H9 (cell line): ENCODE results near the gene PTGR1. TPM values are rescaled to one million over a fixed set of nuclear protein-coding genes. Genes with fewer than 3 reads are reported as not detected.

Experiments
- DNase-seq: peaks from one replicate; pipeline ENCODE4 v3.0.0-alpha.2; 2017
- H2AFZ ChIP-seq: one replicate; pipeline ENCODE4 v1.6.1; 2013; ENCODE audit warnings: mild to moderate bottlenecking, low read length, control low read depth, moderate library complexity
- H2AK5ac ChIP-seq: 2 replicates; pipeline ENCODE4 v1.6.1; 2013; ENCODE audit warnings: low read length, control low read depth, mixed read lengths; ENCODE audit not compliant: insufficient read length
- H2BK120ac ChIP-seq: one replicate; pipeline ENCODE4 v1.6.1; 2013; ENCODE audit warnings: low read depth, mild to moderate bottlenecking, low read length, control low read depth, inconsistent platforms; ENCODE audit not compliant: poor library complexity, severe bottlenecking
- H2BK12ac ChIP-seq: 2 replicates; pipeline ENCODE4 v1.6.1; 2013; ENCODE audit warnings: low read length, control low read depth, mixed read lengths, low read depth; ENCODE audit not compliant: insufficient read length
- H2BK15ac ChIP-seq: 2 replicates; pipeline ENCODE4 v1.6.1; 2013; ENCODE audit warnings: low read depth, low read length, control low read depth
- H2BK20ac ChIP-seq: one replicate; pipeline ENCODE4 v1.6.1; 2013; ENCODE audit warnings: low read depth, mild to moderate bottlenecking, low read length, control low read depth, inconsistent platforms; ENCODE audit not compliant: poor library complexity, severe bottlenecking
- H2BK5ac ChIP-seq: 2 replicates; pipeline ENCODE4 v1.6.1; 2013; ENCODE audit warnings: low read length, control low read depth, mixed read lengths; ENCODE audit not compliant: insufficient read length
- H3K14ac ChIP-seq: 2 replicates; pipeline ENCODE4 v1.6.1; 2013; ENCODE audit warnings: low read length, control low read depth; ENCODE audit not compliant: insufficient read depth
- H3K18ac ChIP-seq: 2 replicates; pipeline ENCODE4 v1.6.1; 2013; ENCODE audit warnings: low read depth, mild to moderate bottlenecking, mixed read lengths, low read length, control low read depth; ENCODE audit not compliant: insufficient read length
- H3K23ac ChIP-seq: 2 replicates; pipeline ENCODE4 v1.6.1; 2013; ENCODE audit warnings: low read length, control low read depth, mixed read lengths, low read depth; ENCODE audit not compliant: insufficient read length
- H3K23me2 ChIP-seq: 2 replicates; pipeline ENCODE4 v1.6.1; 2013; ENCODE audit warnings: low read depth, mild to moderate bottlenecking, mixed read lengths, low read length, control low read depth; ENCODE audit not compliant: insufficient read length, poor library complexity, severe bottlenecking
- H3K27ac ChIP-seq: 2 replicates; pipeline ENCODE4 v1.5.1; 2013; ENCODE audit warnings: low read length, control low read depth, mixed read lengths, low read depth; ENCODE audit not compliant: insufficient read length
- H3K27me3 ChIP-seq: 2 replicates; pipeline ENCODE4 v1.6.1; 2013; ENCODE audit warnings: low read length, control low read depth, inconsistent platforms; ENCODE audit not compliant: insufficient read depth
- H3K4ac ChIP-seq: 2 replicates; pipeline ENCODE4 v1.6.1; 2013; ENCODE audit warnings: low read depth, mild to moderate bottlenecking, control low read depth, inconsistent platforms, low read length, moderate library complexity
- H3K4me1 ChIP-seq: 2 replicates; pipeline ENCODE4 v1.6.1; 2013; ENCODE audit warnings: low read length, control low read depth, inconsistent platforms; ENCODE audit not compliant: insufficient read depth
- H3K4me2 ChIP-seq: 2 replicates; pipeline ENCODE4 v1.6.1; 2013; ENCODE audit warnings: low read length, control low read depth, mixed read lengths; ENCODE audit not compliant: insufficient read length, insufficient read depth
- H3K56ac ChIP-seq: 2 replicates; pipeline ENCODE4 v1.6.1; 2013; ENCODE audit warnings: low read depth, mild to moderate bottlenecking, mixed read lengths, low read length, control low read depth; ENCODE audit not compliant: insufficient read length
- H3K79me1 ChIP-seq: 2 replicates; pipeline ENCODE4 v1.6.1; 2013; ENCODE audit warnings: low read depth, mild to moderate bottlenecking, moderate library complexity, low read length, control low read depth, inconsistent platforms; ENCODE audit not compliant: insufficient read depth, poor library complexity, severe bottlenecking
- H3K79me2 ChIP-seq: 2 replicates; pipeline ENCODE4 v1.6.1; 2013; ENCODE audit warnings: low read length, control low read depth, inconsistent platforms; ENCODE audit not compliant: insufficient read depth
- H3K9ac ChIP-seq: 2 replicates; pipeline ENCODE4 v1.6.1; 2013; ENCODE audit warnings: low read length, control low read depth, mixed read lengths; ENCODE audit not compliant: insufficient read length; ENCODE audit errors: extremely low read depth
- H3K9me3 ChIP-seq: one replicate; pipeline ENCODE4 v1.6.1; 2013; ENCODE audit warnings: low read depth, low read length, inconsistent platforms; ENCODE audit not compliant: control insufficient read depth
- H3T11ph ChIP-seq: one replicate; pipeline ENCODE4 v1.6.1; 2013; ENCODE audit warnings: mild to moderate bottlenecking, low read length, control low read depth, inconsistent platforms
- H4K20me1 ChIP-seq: one replicate; pipeline ENCODE4 v1.6.1; 2013; ENCODE audit not compliant: control insufficient read depth, insufficient read length, insufficient read depth
- H4K5ac ChIP-seq: 2 replicates; pipeline ENCODE4 v1.6.1; 2013; ENCODE audit warnings: low read depth, mild to moderate bottlenecking, mixed read lengths, low read length, control low read depth; ENCODE audit not compliant: insufficient read length
- H4K8ac ChIP-seq: replicated peaks from 2 replicates; pipeline ENCODE4 v1.6.1; 2013; ENCODE audit warnings: low read length, control low read depth, mixed read lengths, low read depth; ENCODE audit not compliant: insufficient read length
- H4K91ac ChIP-seq: 2 replicates; pipeline ENCODE4 v1.6.1; 2013; ENCODE audit warnings: low read depth, mild to moderate bottlenecking, moderate library complexity, mixed read lengths, low read length, control low read depth; ENCODE audit not compliant: insufficient read length
- H3K27ac Mint-ChIP-seq, 3 experiments: 2 replicates in 2 of 3; 3 replicates in 1 of 3; pipeline ENCODE4 v1.8.0; 2020 to 2021; ENCODE audit warnings: mixed read lengths in 3 of 3, mild to moderate bottlenecking in 1 of 3, moderate library complexity in 1 of 3
- H3K27me3 Mint-ChIP-seq: 2 replicates; pipeline ENCODE4 v1.8.0; 2021; ENCODE audit warnings: low read depth, mild to moderate bottlenecking, moderate library complexity, mixed read lengths
- H3K36me3 Mint-ChIP-seq, 3 experiments: 2 replicates in 2 of 3; 3 replicates in 1 of 3; pipeline ENCODE4 v1.8.0; 2020 to 2021; ENCODE audit warnings: low read depth in 3 of 3, mixed read lengths in 3 of 3; ENCODE audit not compliant: insufficient read depth in 1 of 3
- H3K4me1 Mint-ChIP-seq, 2 experiments: 2 replicates each; pipeline ENCODE4 v1.8.0; 2020; ENCODE audit warnings: mixed read lengths in 2 of 2
- H3K4me3 Mint-ChIP-seq, 2 experiments: 2 replicates in 1 of 2; 3 replicates in 1 of 2; pipeline ENCODE4 v1.8.0; 2020 to 2021; ENCODE audit warnings: mild to moderate bottlenecking in 2 of 2, mixed read lengths in 2 of 2, moderate library complexity in 1 of 2
- H3K9me3 Mint-ChIP-seq, 2 experiments: 2 replicates in 1 of 2; 3 replicates in 1 of 2; pipeline ENCODE4 v1.8.0; 2020; ENCODE audit warnings: mild to moderate bottlenecking in 2 of 2, mixed read lengths in 2 of 2, moderate library complexity in 1 of 2
- WGBS: extraction: QIAGEN DNeasy Blood & Tissue Kit; methylation state at CpG from one replicate; pipeline ENCODE4 v1.1.7; 2013; ENCODE audit warnings: missing lambda C conversion rate, low lambda C conversion rate, mixed read lengths; ENCODE audit not compliant: insufficient read length; ENCODE audit errors: extremely low coverage; 5-methylcytosine and 5-hydroxymethylcytosine counted together
- total RNA-seq: library from RNA; stranded (reverse); gene quantifications from 2 replicates; pipeline ENCODE4 v1.2.1, GENCODE V29; 2021
- TF ChIP-seq, protein P1 (sequence below): fragments of 200-600 bp; sonication (generic); conservative IDR thresholded peaks from 3 replicates; pipeline ENCODE4 v1.8.0; 2021; ENCODE audit warnings: antibody characterized with exemption, mild to moderate bottlenecking

PTGR1 gene
- total RNA-seq, 1 experiment from 2014 or later = 45.2 TPM

DNA sequence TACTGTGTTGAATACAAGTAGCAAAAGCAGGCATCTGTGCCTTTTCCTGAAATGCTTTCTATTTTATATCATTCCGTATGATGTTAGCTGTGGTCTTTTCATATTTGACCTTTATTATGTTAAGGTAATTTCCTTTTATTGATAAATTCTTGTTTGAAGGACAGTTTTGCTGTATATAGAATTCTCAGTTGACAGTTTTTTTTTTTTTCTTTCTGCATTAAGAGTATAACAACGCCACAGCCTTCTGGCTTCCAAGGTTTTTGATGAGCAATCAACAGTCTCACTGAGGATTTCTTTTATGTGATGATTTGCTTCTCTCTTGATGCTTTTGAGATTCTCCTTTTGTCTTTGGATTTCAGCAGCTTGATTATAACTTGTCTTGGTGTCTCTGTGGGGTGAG, 50.8 kb downstream of the PTGR1 start:
- Mint-ChIP-seq H3K4me1 (no peaks in the 10 kb centered on the region), H3K27ac (no peak overlapping the region), H3K36me3 (peaks cover 84 to 89% (median 86%) of the 10 kb centered on the region in 3 experiments), H3K4me3 (no peak overlapping the region), H3K9me3 (peaks cover 68 to 74% of the 10 kb centered on the region in 2 experiments), H3K27me3 (peaks cover 1% of the 10 kb centered on the region; the same call in 1 of the 2 replicates)
- TF ChIP-seq, protein P1, sequence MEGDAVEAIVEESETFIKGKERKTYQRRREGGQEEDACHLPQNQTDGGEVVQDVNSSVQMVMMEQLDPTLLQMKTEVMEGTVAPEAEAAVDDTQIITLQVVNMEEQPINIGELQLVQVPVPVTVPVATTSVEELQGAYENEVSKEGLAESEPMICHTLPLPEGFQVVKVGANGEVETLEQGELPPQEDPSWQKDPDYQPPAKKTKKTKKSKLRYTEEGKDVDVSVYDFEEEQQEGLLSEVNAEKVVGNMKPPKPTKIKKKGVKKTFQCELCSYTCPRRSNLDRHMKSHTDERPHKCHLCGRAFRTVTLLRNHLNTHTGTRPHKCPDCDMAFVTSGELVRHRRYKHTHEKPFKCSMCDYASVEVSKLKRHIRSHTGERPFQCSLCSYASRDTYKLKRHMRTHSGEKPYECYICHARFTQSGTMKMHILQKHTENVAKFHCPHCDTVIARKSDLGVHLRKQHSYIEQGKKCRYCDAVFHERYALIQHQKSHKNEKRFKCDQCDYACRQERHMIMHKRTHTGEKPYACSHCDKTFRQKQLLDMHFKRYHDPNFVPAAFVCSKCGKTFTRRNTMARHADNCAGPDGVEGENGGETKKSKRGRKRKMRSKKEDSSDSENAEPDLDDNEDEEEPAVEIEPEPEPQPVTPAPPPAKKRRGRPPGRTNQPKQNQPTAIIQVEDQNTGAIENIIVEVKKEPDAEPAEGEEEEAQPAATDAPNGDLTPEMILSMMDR = no peak
- Histone ChIP-seq H3K18ac (no peak overlapping the region), H2BK5ac (no peak overlapping the region), H3K23ac (no peak overlapping the region), H2BK20ac (no peak overlapping the region), H3K79me2 (no peaks in the 10 kb centered on the region; the same call in 1 of the 2 replicates), H3K9me3 (peaks cover 45% of the 10 kb centered on the region), H3K14ac (no peak overlapping the region), H4K5ac (no peak overlapping the region), H3K4me1 (no peaks in the 10 kb centered on the region), H2BK12ac (no peak overlapping the region), H3K4me2 (no peak overlapping the region), H3K4ac (no peak overlapping the region), H4K91ac (no peak overlapping the region), H4K8ac (no peak overlapping the region), H3K27me3 (no peaks in the 10 kb centered on the region), H3K9ac (no peak overlapping the region), H3K23me2 (no peaks in the 10 kb centered on the region), H2AFZ (no peak overlapping the region), H2BK15ac (no peak overlapping the region), H3T11ph (no peak overlapping the region), H3K27ac (no peak overlapping the region), H4K20me1 (no peaks in the 10 kb centered on the region), H3K79me1 (peaks cover 3% of the 10 kb centered on the region), H3K56ac (no peak overlapping the region), H2AK5ac (no peak overlapping the region), H2BK120ac (no peak overlapping the region)
- no peak for DNase-seq
- no CpG with 5 or more reads among the region's 2 CpGs for WGBS
